ENCODE results near the gene PLEKHA7.

The PLEKHA7 gene

GRCh38 chr11:16815047-16815767 lies 199.0 kb downstream of the PLEKHA7 start:
- H3K4me3 ChIP-seq (replicated peaks; ENCODE audit: low read depth, low read length) = no peak overlapping the region
- no peak for TF ChIP-seq CTCF (IDR thresholded peaks at IDR 0.05; ENCODE audit: low read depth, low read length, missing control alignments)
- DNase-seq (ENCODE audit: extremely low read depth, low read depth) = no peak

GRCh38 chr11:16814410-16815046 lies 199.7 kb downstream of the PLEKHA7 start:
- TF ChIP-seq CTCF (IDR thresholded peaks at IDR 0.05; ENCODE audit: low read depth, low read length, missing control alignments) = no peak
- DNase-seq (ENCODE audit: extremely low read depth, low read depth) = no peak
- H3K4me3 ChIP-seq (replicated peaks; ENCODE audit: low read depth, low read length) = no peak overlapping the region

GRCh38 chr11:16813126-16813525 lies 201.1 kb downstream of the PLEKHA7 start:
- no peak for TF ChIP-seq CTCF (IDR thresholded peaks at IDR 0.05; ENCODE audit: low read depth, low read length, missing control alignments)
- no peak for DNase-seq (ENCODE audit: extremely low read depth, low read depth)
- no peak overlapping the region for H3K4me3 ChIP-seq (replicated peaks; ENCODE audit: low read depth, low read length)

- no peak for DNase-seq (ENCODE audit: extremely low read depth, low read depth)
- no peak overlapping the region for H3K4me3 ChIP-seq (replicated peaks; ENCODE audit: low read depth, low read length)
These were observed 201.9 kb downstream of the PLEKHA7 start for GRCh38 chr11:16812274-16812673.

GRCh38 chr11:16811136-16812020 lies 202.8 kb downstream of the PLEKHA7 start:
- TF ChIP-seq CTCF (IDR thresholded peaks at IDR 0.05; ENCODE audit: low read depth, low read length, missing control alignments) = no peak
- no peak for DNase-seq (ENCODE audit: extremely low read depth, low read depth)

More at GRCh38 chr11:16812274-16812673, 201.9 kb downstream of the PLEKHA7 start:
- no peak for TF ChIP-seq CTCF (IDR thresholded peaks at IDR 0.05; ENCODE audit: low read depth, low read length, missing control alignments)

GRCh38 chr11:16809886-16810668 lies 204.1 kb downstream of the PLEKHA7 start:
- no peak overlapping the region for H3K4me3 ChIP-seq (replicated peaks; ENCODE audit: low read depth, low read length)
- no peak for DNase-seq (ENCODE audit: extremely low read depth, low read depth)
- no peak for TF ChIP-seq CTCF (IDR thresholded peaks at IDR 0.05; ENCODE audit: low read depth, low read length, missing control alignments)

More at GRCh38 chr11:16811136-16812020, 202.8 kb downstream of the PLEKHA7 start:
- H3K4me3 ChIP-seq (replicated peaks; ENCODE audit: low read depth, low read length) = no peak overlapping the region

Data from HFF-Myc (cell line).